WI38 (cell line): ENCODE data around the gene DBNDD1.

ENCODE experiments used
- H3K4me3 ChIP-seq: 2 replicates; pipeline ENCODE4 v1.5.1; 2011; ENCODE audit warnings: low read depth, mild to moderate bottlenecking, control low read depth, low read length
- CTCF ChIP-seq: IDR thresholded peaks from 2 replicates; pipeline ENCODE4 v1.5.1; 2012; ENCODE audit warnings: low read depth, mild to moderate bottlenecking, control low read depth, low read length

Gene DBNDD1

GRCh38 chr16:90018297-90018651 lies 982 bp downstream of the DBNDD1 start:
- TF ChIP-seq CTCF = no peak
- peak overlapping the region; percentile 66 for H3K4me3 ChIP-seq

GRCh38 chr16:90016339-90016950 lies 2.8 kb downstream of the DBNDD1 start:
- no peak overlapping the region for H3K4me3 ChIP-seq

GRCh38 chr16:90015586-90016338 lies 3.5 kb downstream of the DBNDD1 start:
- TF ChIP-seq CTCF = no peak
- no peak overlapping the region for H3K4me3 ChIP-seq

More at GRCh38 chr16:90016339-90016950, 2.8 kb downstream of the DBNDD1 start:
- no peak for TF ChIP-seq CTCF

GRCh38 chr16:90012991-90013745 lies 6.1 kb downstream of the DBNDD1 start:
- no peak for TF ChIP-seq CTCF
- no peak overlapping the region for H3K4me3 ChIP-seq

- TF ChIP-seq CTCF = no peak
- H3K4me3 ChIP-seq = no peak overlapping the region
Measured at GRCh38 chr16:90011908-90012501, 7.3 kb downstream of the DBNDD1 start.

- H3K4me3 ChIP-seq = no peak overlapping the region
- TF ChIP-seq CTCF = no peak
Measured at GRCh38 chr16:90011508-90011819, 7.8 kb downstream of the DBNDD1 start.
